NCI-H226 (cell line): ENCODE data around the gene LAT.
"Not testable (repeated sequence)": the region's sequence is repeated elsewhere in the genome, so short reads cannot be mapped to it uniquely, and the experiment has no call there.

Source experiments
- DNase-seq: peaks from one replicate; pipeline ENCODE4 v3.0.0-alpha.2; 2015

Gene LAT

GRCh38 chr16:28977703-28978662 lies 6.9 kb upstream of the LAT start:
- no peak for DNase-seq

GRCh38 chr16:28980330-28980729 lies 4.5 kb upstream of the LAT start:
- not testable (repeated sequence) for DNase-seq

GRCh38 chr16:28980929-28981328 lies 3.9 kb upstream of the LAT start:
- no peak for DNase-seq

GRCh38 chr16:28981517-28981916 lies 3.3 kb upstream of the LAT start:
- DNase-seq: no peak

- DNase-seq: no peak
Measured at GRCh38 chr16:28982418-28982817, 2.4 kb upstream of the LAT start.

- DNase-seq: no peak
Measured at GRCh38 chr16:28982949-28983348, 1.9 kb upstream of the LAT start.

GRCh38 chr16:28983644-28984043 lies 1.2 kb upstream of the LAT start:
- DNase-seq: no peak

- no peak for DNase-seq
Measured at GRCh38 chr16:28984091-28984490, 761 bp upstream of the LAT start.

GRCh38 chr16:28985211-28986041 lies 574 bp downstream of the LAT start:
- no peak for DNase-seq

- DNase-seq: no peak
Measured at GRCh38 chr16:28986046-28986445, 1.2 kb downstream of the LAT start.

GRCh38 chr16:28986492-28986891 lies 1.6 kb downstream of the LAT start:
- DNase-seq: no peak

- no peak for DNase-seq
Measured at GRCh38 chr16:28987170-28987853, 2.5 kb downstream of the LAT start.

- DNase-seq: no peak
Measured at GRCh38 chr16:28989363-28989762, 4.5 kb downstream of the LAT start.

GRCh38 chr16:28990375-28991040 lies 5.7 kb downstream of the LAT start:
- no peak for DNase-seq

- no peak for DNase-seq
Measured at GRCh38 chr16:28991687-28992086, 6.8 kb downstream of the LAT start.

- no peak for DNase-seq
Measured at GRCh38 chr16:28992496-28992895, 7.6 kb downstream of the LAT start.

- DNase-seq: no peak
Measured at GRCh38 chr16:28998837-28999236, 14.0 kb downstream of the LAT start.

- no peak for DNase-seq
Measured at GRCh38 chr16:28999577-28999976, 14.7 kb downstream of the LAT start.

GRCh38 chr16:29000019-29000418 lies 15.2 kb downstream of the LAT start:
- DNase-seq: no peak

- not testable (repeated sequence) for DNase-seq
Measured at GRCh38 chr16:29004496-29005139, 19.8 kb downstream of the LAT start.

- DNase-seq: peak; percentile 98
Measured at GRCh38 chr16:29007730-29008593, 23.1 kb downstream of the LAT start.
